H1 (cell line): Measurements from ENCODE around the gene CAMTA1. TPM values are rescaled to one million over a fixed set of nuclear protein-coding genes. Genes with fewer than 3 reads are reported as not detected.

ENCODE experiments used
- CTCF ChIA-PET: fragments of 300-600 bp; sonication (Branson Sonifier 250); formaldehyde crosslinking; loops from one replicate; lab custom pipeline; 2021; ENCODE audit not compliant: partially characterized antibody; lab: Charles Lee
- POLR2A ChIA-PET: fragments of 300-600 bp; sonication (Branson Sonifier 250); formaldehyde crosslinking; loops from one replicate; lab custom pipeline; 2021; ENCODE audit warnings: inconsistent platforms; ENCODE audit not compliant: partially characterized antibody; lab: Charles Lee
- DNase-seq, 2 experiments: peaks; one replicate each; pipeline versions ENCODE4 v3.0.0 to v3.0.0-alpha.2; 2010 to 2022; ENCODE audit warnings: low spot score in 2 of 2, low read depth in 1 of 2, mixed read lengths in 1 of 2
- FAIRE-seq: peaks from 2 replicates; lab custom pipeline; 2011; peaks lifted over from hg19 to GRCh38; lab: Jason Lieb, UNC
- H2AFZ ChIP-seq: 2 replicates; pipeline ENCODE4 v1.8.1; 2012; ENCODE audit warnings: low read length, inconsistent platforms
- H2AK5ac ChIP-seq: 2 replicates; pipeline ENCODE4 v1.6.1; 2013; ENCODE audit warnings: low read depth, low read length
- H2BK120ac ChIP-seq: replicated peaks from 2 replicates; pipeline ENCODE3; 2013; ENCODE audit warnings: low read depth, low read length, inconsistent platforms
- H2BK12ac ChIP-seq: 2 replicates; pipeline ENCODE4 v1.6.1; 2013; ENCODE audit warnings: low read depth, low read length
- H2BK15ac ChIP-seq: 2 replicates; pipeline ENCODE4 v1.6.1; 2013; ENCODE audit warnings: low read length
- H2BK20ac ChIP-seq: 2 replicates; pipeline ENCODE4 v1.6.1; 2013; ENCODE audit warnings: low read length
- H2BK5ac ChIP-seq: 2 replicates; pipeline ENCODE4 v1.6.1; 2013; ENCODE audit warnings: low read depth, low read length
- H3K14ac ChIP-seq: 2 replicates; pipeline ENCODE4 v1.6.1; 2013; ENCODE audit warnings: inconsistent platforms; ENCODE audit not compliant: insufficient read length
- H3K18ac ChIP-seq: 2 replicates; pipeline ENCODE4 v1.6.1; 2013; ENCODE audit warnings: low read length; ENCODE audit errors: extremely low read depth
- H3K23ac ChIP-seq: 2 replicates; pipeline ENCODE4 v1.6.1; 2013; ENCODE audit warnings: inconsistent platforms; ENCODE audit not compliant: insufficient read length
- H3K23me2 ChIP-seq: 2 replicates; pipeline ENCODE4 v1.6.1; 2013; ENCODE audit warnings: low read depth, low read length
- H3K27ac ChIP-seq: 2 replicates; pipeline ENCODE4 v1.6.1; 2011; ENCODE audit warnings: low read depth, low read length, inconsistent platforms
- H3K27me3 ChIP-seq, 4 experiments: replicated peaks in 1 of 4; 1 replicate in 1 of 4; 2 replicates in 3 of 4; pipeline versions ENCODE4 v1.6.1 to v1.8.1; 2011 to 2013; ENCODE audit warnings: low read length in 3 of 4, mild to moderate bottlenecking in 3 of 4, inconsistent platforms in 2 of 4, mixed read lengths in 2 of 4, moderate library complexity in 1 of 4; ENCODE audit not compliant: control insufficient read depth in 3 of 4, insufficient read depth in 3 of 4; ENCODE audit errors: extremely low read depth in 1 of 4
- H3K36me3 ChIP-seq, 4 experiments: 2 replicates each; pipeline versions ENCODE4 v1.6.1 to v1.8.1; 2011 to 2013; ENCODE audit warnings: mild to moderate bottlenecking in 4 of 4, low read length in 3 of 4, moderate library complexity in 2 of 4, control low read depth in 1 of 4, inconsistent platforms in 1 of 4; ENCODE audit not compliant: insufficient read depth in 4 of 4, control insufficient read depth in 2 of 4
- H3K4ac ChIP-seq: replicated peaks from 2 replicates; pipeline ENCODE3; 2013; ENCODE audit warnings: low read length, low read depth, mixed read lengths, inconsistent platforms; ENCODE audit not compliant: insufficient read length
- H3K4me1 ChIP-seq, 4 experiments: replicated peaks in 1 of 4; 1 replicate in 1 of 4; 2 replicates in 3 of 4; pipeline versions ENCODE4 v1.6.1 to v1.8.1; 2011 to 2013; ENCODE audit warnings: low read length in 3 of 4, inconsistent platforms in 2 of 4, mixed read lengths in 1 of 4; ENCODE audit not compliant: insufficient read depth in 4 of 4, control insufficient read depth in 3 of 4
- H3K4me2 ChIP-seq, 2 experiments: 2 replicates each; pipeline versions ENCODE4 v1.6.1 to v1.8.1; 2011 to 2013; ENCODE audit warnings: low read depth in 2 of 2, low read length in 2 of 2, control low read depth in 1 of 2, inconsistent platforms in 1 of 2, mild to moderate bottlenecking in 1 of 2; ENCODE audit not compliant: insufficient read depth in 1 of 2
- H3K4me3 ChIP-seq, 4 experiments: fragments of 200-600, 300-600 bp in 1 of 4; sonication (generic), shearing (Covaris generic), sonication (Bioruptor Twin) in 1 of 4; 2 replicates each; pipeline versions ENCODE4 v1.5.1 to v1.8.1; 2011 to 2016; ENCODE audit warnings: low read length in 4 of 4, low read depth in 3 of 4, control low read depth in 2 of 4, inconsistent platforms in 2 of 4, mild to moderate bottlenecking in 2 of 4, mixed read lengths in 1 of 4, moderate library complexity in 1 of 4; ENCODE audit not compliant: insufficient read depth in 2 of 4; ENCODE audit errors: extremely low read depth in 1 of 4
- H3K56ac ChIP-seq: replicated peaks from 2 replicates; pipeline ENCODE3; 2013; ENCODE audit warnings: low read depth, mild to moderate bottlenecking, mixed read lengths, low read length, inconsistent platforms; ENCODE audit not compliant: insufficient read length
- H3K79me1 ChIP-seq: 2 replicates; pipeline ENCODE4 v1.6.1; 2013; ENCODE audit warnings: low read depth, low read length, control low read depth
- H3K79me2 ChIP-seq, 2 experiments: 2 replicates each; pipeline versions ENCODE4 v1.6.1 to v1.8.1; 2012 to 2013; ENCODE audit warnings: low read length in 2 of 2, mild to moderate bottlenecking in 2 of 2, inconsistent platforms in 1 of 2; ENCODE audit not compliant: insufficient read depth in 2 of 2, control insufficient read depth in 1 of 2
- H3K9ac ChIP-seq, 4 experiments: replicated peaks in 1 of 4; 1 replicate in 1 of 4; 2 replicates in 3 of 4; pipeline versions ENCODE4 v1.6.1 to v1.8.1; 2011 to 2013; ENCODE audit warnings: low read depth in 3 of 4, low read length in 3 of 4, control low read depth in 2 of 4, mild to moderate bottlenecking in 2 of 4, moderate library complexity in 2 of 4, inconsistent platforms in 1 of 4; ENCODE audit errors: extremely low read depth in 1 of 4
- H3K9me3 ChIP-seq, 2 experiments: 2 replicates each; pipeline versions ENCODE4 v1.6.1 to v1.8.1; 2012 to 2013; ENCODE audit warnings: mild to moderate bottlenecking in 2 of 2, moderate library complexity in 2 of 2, control low read depth in 1 of 2, inconsistent platforms in 1 of 2, low read depth in 1 of 2, low read length in 1 of 2, mixed read lengths in 1 of 2; ENCODE audit not compliant: insufficient read depth in 2 of 2
- H4K20me1 ChIP-seq, 2 experiments: replicated peaks in 1 of 2; 2 replicates each; pipeline versions ENCODE3 to v1.8.1; 2011 to 2013; ENCODE audit warnings: inconsistent platforms in 2 of 2, low read length in 2 of 2, mild to moderate bottlenecking in 1 of 2; ENCODE audit not compliant: insufficient read depth in 2 of 2, control insufficient read depth in 1 of 2
- H4K5ac ChIP-seq: 2 replicates; pipeline ENCODE4 v1.6.1; 2013; ENCODE audit warnings: low read length, low read depth, mixed read lengths, inconsistent platforms; ENCODE audit not compliant: insufficient read length
- H4K8ac ChIP-seq: 2 replicates; pipeline ENCODE4 v1.8.0; 2013; ENCODE audit warnings: mild to moderate bottlenecking, moderate library complexity, low read length, inconsistent platforms; ENCODE audit not compliant: insufficient read depth; ENCODE audit errors: extremely low read depth
- H4K91ac ChIP-seq: replicated peaks from 2 replicates; pipeline ENCODE3; 2013; ENCODE audit warnings: low read length, mixed read lengths, inconsistent platforms; ENCODE audit not compliant: insufficient read length
- CBX5 ChIP-seq: fragments of 300-800, 300-1000 bp; sonication (generic); IDR thresholded peaks from 2 replicates; pipeline ENCODE4 v1.7.1; 2016; ENCODE audit warnings: antibody characterized with exemption, low read length, low read depth
- CBX8 ChIP-seq: fragments of 300-800, 300-1000 bp; sonication (generic); IDR thresholded peaks from 2 replicates; pipeline ENCODE4 v1.7.1; 2016; ENCODE audit warnings: low read depth, low read length, borderline replicate concordance
- KDM5A ChIP-seq: fragments of 200-600 bp; IDR thresholded peaks from 2 replicates; pipeline ENCODE4 v1.7.1; 2012; ENCODE audit warnings: mild to moderate bottlenecking, low read length, inconsistent platforms, mixed read lengths
- POLR2AphosphoS5 ChIP-seq: IDR thresholded peaks from 2 replicates; pipeline ENCODE4 v1.6.1; 2011; ENCODE audit warnings: low read depth, low read length
- USF2 ChIP-seq: IDR thresholded peaks from 2 replicates; pipeline ENCODE4 v1.6.1; 2011; ENCODE audit warnings: low read length, improper control_type of control experiment
- WGBS, 2 experiments: shearing (Covaris generic) in 1 of 2; methylation state at CpG; one replicate each; pipeline versions ENCODE4 v1.1.6 to v1.1.7; 2013 to 2015; ENCODE audit warnings: low lambda C conversion rate in 2 of 2, mixed read lengths in 2 of 2, inconsistent platforms in 1 of 2, low coverage in 1 of 2, missing lambda C conversion rate in 1 of 2; ENCODE audit not compliant: insufficient replicate concordance in 2 of 2, insufficient coverage in 1 of 2, insufficient read length in 1 of 2; ENCODE audit errors: extremely low coverage in 1 of 2, missing lambda C conversion rate in 1 of 2; 5-methylcytosine and 5-hydroxymethylcytosine counted together
- polyA plus RNA-seq, 7 experiments: library from polyadenylated mRNA; depleted of rRNA in 3 of 7; stranded (reverse) in 5 of 7; unstranded in 2 of 7; fragments of >200 nt in 5 of 7; fragments of 200-250 nt in 2 of 7; gene quantifications; 1 replicate in 5 of 7; 2 replicates in 1 of 7; 4 replicates in 1 of 7; pipeline versions ENCODE4 v1.2.1 to v1.2.3, GENCODE V29; 2011 to 2013; ENCODE audit warnings: missing spikeins in 2 of 7, mixed read lengths in 2 of 7
- total RNA-seq: library from RNA; stranded (reverse); fragmentation: NEBNext Ultra II Directional; extraction: Animal tissue kit (Norgen Biotek cat#: 25700); gene quantifications from 2 replicates; pipeline ENCODE4 v1.2.1, GENCODE V29; 2021

Gene CAMTA1
- total and polyA plus RNA-seq, 2 of the 8 experiments (the other 6 are each of a cell fraction or from before 2014, with no cell fraction given) = 65.0 to 119 TPM

GRCh38 chr1:6783221-6783620, 2.0 kb upstream of the CAMTA1 start:
- Histone ChIP-seq H3K9ac (no peak overlapping the region), H3K79me1 (peaks cover 13% of the 10 kb centered on the region), H2BK5ac (no peak overlapping the region), H3K18ac (no peak overlapping the region), H4K91ac (no peak overlapping the region), H3K27me3 (no peaks in the 10 kb centered on the region), H3K4me1 (peaks cover 3 to 16% (median 8%) of the 10 kb centered on the region in 4 experiments; a peak in 6 of 7 replicates), H3K4me3 (peak overlapping the region in 3 of 4 experiments; percentile 68 to 94 (median 78); a peak in 5 of 8 replicates), H2BK120ac (no peak overlapping the region), H3K4ac (no peak overlapping the region), H3K27ac (no peak overlapping the region), H3K23ac (no peak overlapping the region), H3K4me2 (peak overlapping the region; percentile 64 to 81; a peak in 3 of 4 replicates), H2BK20ac (no peak overlapping the region), H3K14ac (no peak overlapping the region), H4K5ac (no peak overlapping the region), H3K56ac (no peak overlapping the region), H4K20me1 (peaks cover 14 to 19% of the 10 kb centered on the region in 2 experiments), H2BK15ac (no peak overlapping the region), H3K79me2 (peaks cover 20 to 35% of the 10 kb centered on the region in 2 experiments), H2AK5ac (no peak overlapping the region), H4K8ac (no peak overlapping the region), H2BK12ac (no peak overlapping the region), H3K9me3 (no peaks in the 10 kb centered on the region), H2AFZ (no peak overlapping the region), H3K36me3 (peaks cover 0 to 3% (median 0%) of the 10 kb centered on the region in 4 experiments; a peak in 1 of 8 replicates), H3K23me2 (peaks cover 8% of the 10 kb centered on the region)
- ChIA-PET CTCF (interaction anchor here (1.4 kb wide), 1 partner anchor 11 kb away, joined by 5 read pairs; no protein-coding TSS in a partner anchor), POLR2A (interaction anchor here (1.1 kb wide), 1 partner anchor 19 kb away, joined by 3 read pairs; no protein-coding TSS in a partner anchor)
- 90% methylated on average over 4 of the region's 4 CpGs; no CpG with 5 or more reads in 1 of the 2 experiments for WGBS, 2 experiments
- no peak for TF ChIP-seq CBX8
- TF ChIP-seq CBX5 = no peak
- no peak for TF ChIP-seq KDM5A
- no peak for TF ChIP-seq USF2
- no peak for TF ChIP-seq POLR2AphosphoS5
- DNase-seq = no peak
- FAIRE-seq = no peak
